PC-9 (cell line): Measurements from ENCODE around the gene GSN. TPM values are rescaled to one million over a fixed set of nuclear protein-coding genes. Genes with fewer than 3 reads are reported as not detected.

Experiments
- BruUV-seq: library from RNA; stranded (reverse); fragments of 400-500 nt; replicated peaks from 2 replicates; lab custom pipeline; 2021; lab: Mats Ljungman, UMichigan
- CTCF ChIA-PET: fragments of 300-600 bp; sonication (Branson Sonifier 250); formaldehyde crosslinking; loops from one replicate; lab custom pipeline; 2022; ENCODE audit warnings: antibody characterized with exemption; lab: Charles Lee
- POLR2A ChIA-PET: fragments of 300-600 bp; sonication (Branson Sonifier 250); formaldehyde crosslinking; loops from one replicate; lab custom pipeline; 2022; ENCODE audit warnings: antibody characterized with exemption; ENCODE audit not compliant: unreplicated experiment; lab: Charles Lee
- DNase-seq, 2 experiments: peaks; one replicate each; pipeline versions ENCODE4 v3.0.0 to v3.0.0-alpha.2; 2015 to 2022; ENCODE audit warnings: mixed read lengths in 1 of 2
- H2AFZ ChIP-seq: fragments of 200-600 bp; sonication (generic); 2 replicates; pipeline ENCODE4 v1.8.1; 2017; ENCODE audit warnings: antibody characterized with exemption
- H3F3A ChIP-seq: fragments of 200-600 bp; sonication (generic); 2 replicates; pipeline ENCODE4 v1.8.1; 2017; ENCODE audit warnings: antibody characterized with exemption, mild to moderate bottlenecking, low read depth; ENCODE audit not compliant: insufficient read depth
- H3K27ac ChIP-seq: fragments of 200-600 bp; sonication (generic); 2 replicates; pipeline ENCODE4 v1.6.1; 2016; ENCODE audit warnings: mixed run types
- H3K27me3 ChIP-seq: fragments of 200-600 bp; sonication (generic); 2 replicates; pipeline ENCODE4 v1.6.1; 2016; ENCODE audit warnings: low read depth, mixed run types; ENCODE audit not compliant: insufficient read depth
- H3K36me3 ChIP-seq: fragments of 200-600 bp; sonication (generic); 2 replicates; pipeline ENCODE4 v1.6.1; 2016; ENCODE audit warnings: low read depth, mixed run types
- H3K4me1 ChIP-seq: fragments of 200-600 bp; sonication (generic); replicated peaks from 2 replicates; pipeline ENCODE4 v1.6.1; 2016; ENCODE audit warnings: mixed run types; ENCODE audit not compliant: insufficient read depth
- H3K4me2 ChIP-seq: fragments of 200-600 bp; sonication (generic); 2 replicates; pipeline ENCODE4 v1.6.1; 2017; ENCODE audit warnings: mixed run types
- H3K4me3 ChIP-seq: fragments of 200-600 bp; sonication (generic); 2 replicates; pipeline ENCODE4 v1.6.1; 2016; ENCODE audit warnings: mixed run types
- H3K79me2 ChIP-seq: fragments of 200-600 bp; sonication (generic); 2 replicates; pipeline ENCODE4 v1.6.1; 2017; ENCODE audit warnings: low read depth, mixed run types
- H3K9me2 ChIP-seq: fragments of 200-600 bp; sonication (generic); 2 replicates; pipeline ENCODE4 v1.8.1; 2017; ENCODE audit warnings: mild to moderate bottlenecking; ENCODE audit not compliant: insufficient read depth
- H3K9me3 ChIP-seq: fragments of 200-600 bp; sonication (generic); 2 replicates; pipeline ENCODE4 v1.8.1; 2016; ENCODE audit warnings: low read depth; ENCODE audit not compliant: insufficient read depth
- H4K20me1 ChIP-seq: fragments of 200-600 bp; sonication (generic); 2 replicates; pipeline ENCODE4 v1.8.1; 2017; ENCODE audit not compliant: insufficient read depth
- EZH2 ChIP-seq: fragments of 200-600 bp; sonication (generic); IDR thresholded peaks from 2 replicates; pipeline ENCODE4 v1.8.0; 2017; ENCODE audit warnings: antibody characterized with exemption, low read depth
- intact Hi-C: fragments of 100-400 bp; cut with micrococcal nuclease; formaldehyde crosslinking; loops from one replicate; pipeline ENCODE4 v1.10.0; 2022; ENCODE audit not compliant: unreplicated experiment
- total RNA-seq: library from RNA; stranded (reverse); gene quantifications from 2 replicates; pipeline ENCODE4 v1.2.3, GENCODE V29; 2021
- TF ChIP-seq, protein P1 (sequence below): fragments of 200-600 bp; sonication (generic); conservative IDR thresholded peaks from 2 replicates; pipeline ENCODE4 v1.6.1; 2017; ENCODE audit warnings: mixed run types, antibody characterized with exemption, mild to moderate bottlenecking, moderate library complexity

GSN gene
- total RNA-seq, 1 experiment from 2014 or later, result 135 TPM

DNA sequence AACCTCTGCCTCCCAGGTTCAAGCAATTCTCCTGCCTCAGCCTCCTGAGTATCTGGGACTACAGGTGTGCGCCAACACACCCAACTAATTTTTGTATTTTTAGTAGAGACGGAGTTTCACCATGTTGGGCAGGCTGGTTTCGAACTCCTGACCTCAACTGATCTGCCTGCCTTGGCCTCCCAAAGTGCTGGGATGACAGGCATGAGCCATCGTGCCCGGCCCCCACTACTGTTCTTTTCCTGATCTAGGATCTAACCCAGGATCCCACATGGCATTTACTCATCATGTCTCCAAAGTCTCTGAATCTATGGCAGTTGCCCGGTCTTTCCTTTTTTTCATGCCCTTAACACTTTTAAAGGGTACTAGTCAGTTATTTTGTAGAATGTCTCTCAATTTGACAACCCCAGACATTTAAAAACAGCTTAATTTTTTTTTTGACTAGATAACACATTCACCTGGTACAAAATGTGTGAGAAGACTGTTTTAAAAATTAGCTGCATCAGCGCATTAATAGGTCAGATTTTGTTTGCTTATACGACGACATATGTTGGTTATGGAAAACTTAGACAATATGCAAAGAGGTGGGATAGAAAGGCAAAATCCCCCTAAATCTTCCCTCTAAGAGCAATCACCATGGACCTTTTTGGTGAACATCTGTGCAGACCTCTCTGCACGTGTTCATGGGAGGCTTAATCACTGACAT lies 55.6 kb downstream of the GSN start:
- intact Hi-C loops, result loop anchor here (2.0 to 5.0 kb wide), 2 partner anchors 175 to 566 kb away; partner anchors contain the start of gene GGTA1

DNA sequence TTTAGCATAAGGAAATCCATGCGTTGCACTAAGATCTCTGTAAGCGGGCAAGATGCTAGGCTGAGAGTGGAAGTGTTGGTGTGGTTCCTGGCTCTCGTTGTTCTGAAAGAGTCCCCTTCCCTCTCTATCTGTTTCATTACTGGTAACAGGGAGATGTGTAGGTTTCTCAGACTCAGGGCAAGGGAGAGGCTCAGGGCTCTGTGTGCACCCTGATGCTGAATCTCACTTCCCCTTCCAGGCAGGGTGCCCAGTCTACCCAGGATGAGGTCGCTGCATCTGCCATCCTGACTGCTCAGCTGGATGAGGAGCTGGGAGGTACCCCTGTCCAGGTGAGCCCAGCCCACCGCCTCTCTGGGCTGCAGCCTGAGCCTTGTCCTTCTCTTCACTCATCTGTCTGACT lies 56.4 kb downstream of the GSN start:
- ChIA-PET CTCF (no interaction called here), POLR2A (no interaction called here)
- Histone ChIP-seq H3K4me1 (peaks cover 15% of the 10 kb centered on the region), H3K4me3 (no peak overlapping the region), H3K9me2 (no peaks in the 10 kb centered on the region), H3F3A (peaks cover 14% of the 10 kb centered on the region; the same call in 1 of the 2 replicates), H2AFZ (no peak overlapping the region), H3K9me3 (no peaks in the 10 kb centered on the region), H3K79me2 (no peaks in the 10 kb centered on the region), H3K27ac (no peak overlapping the region), H3K27me3 (no peaks in the 10 kb centered on the region), H3K36me3 (no peaks in the 10 kb centered on the region), H3K4me2 (no peak overlapping the region), H4K20me1 (no peaks in the 10 kb centered on the region)
- no peak for DNase-seq
- no peak for TF ChIP-seq EZH2
- TF ChIP-seq, protein P1, sequence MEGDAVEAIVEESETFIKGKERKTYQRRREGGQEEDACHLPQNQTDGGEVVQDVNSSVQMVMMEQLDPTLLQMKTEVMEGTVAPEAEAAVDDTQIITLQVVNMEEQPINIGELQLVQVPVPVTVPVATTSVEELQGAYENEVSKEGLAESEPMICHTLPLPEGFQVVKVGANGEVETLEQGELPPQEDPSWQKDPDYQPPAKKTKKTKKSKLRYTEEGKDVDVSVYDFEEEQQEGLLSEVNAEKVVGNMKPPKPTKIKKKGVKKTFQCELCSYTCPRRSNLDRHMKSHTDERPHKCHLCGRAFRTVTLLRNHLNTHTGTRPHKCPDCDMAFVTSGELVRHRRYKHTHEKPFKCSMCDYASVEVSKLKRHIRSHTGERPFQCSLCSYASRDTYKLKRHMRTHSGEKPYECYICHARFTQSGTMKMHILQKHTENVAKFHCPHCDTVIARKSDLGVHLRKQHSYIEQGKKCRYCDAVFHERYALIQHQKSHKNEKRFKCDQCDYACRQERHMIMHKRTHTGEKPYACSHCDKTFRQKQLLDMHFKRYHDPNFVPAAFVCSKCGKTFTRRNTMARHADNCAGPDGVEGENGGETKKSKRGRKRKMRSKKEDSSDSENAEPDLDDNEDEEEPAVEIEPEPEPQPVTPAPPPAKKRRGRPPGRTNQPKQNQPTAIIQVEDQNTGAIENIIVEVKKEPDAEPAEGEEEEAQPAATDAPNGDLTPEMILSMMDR, result no peak
- BruUV-seq, result no TSS peak
- intact Hi-C loops, result loop anchor here (5.0 kb wide), 1 partner anchor 567 kb away; no protein-coding TSS in a partner anchor

More for the DNA sequence above, 55.6 kb downstream of the GSN start:
- Histone ChIP-seq H3F3A (peaks cover 14% of the 10 kb centered on the region; the same call in 1 of the 2 replicates), H4K20me1 (no peaks in the 10 kb centered on the region), H3K27me3 (no peaks in the 10 kb centered on the region), H3K4me3 (no peak overlapping the region), H3K79me2 (no peaks in the 10 kb centered on the region), H3K4me2 (no peak overlapping the region), H2AFZ (no peak overlapping the region), H3K36me3 (no peaks in the 10 kb centered on the region), H3K27ac (no peak overlapping the region), H3K9me2 (no peaks in the 10 kb centered on the region), H3K9me3 (no peaks in the 10 kb centered on the region), H3K4me1 (peaks cover 15% of the 10 kb centered on the region)
- TF ChIP-seq, protein P1, result no peak
- no peak for TF ChIP-seq EZH2
- DNase-seq, result no peak
- CTCF ChIA-PET, result interaction anchor here (0.6 kb wide), 1 partner anchor 296 kb away, joined by 3 read pairs; no protein-coding TSS in a partner anchor
- no TSS peak for BruUV-seq
- POLR2A ChIA-PET, result no interaction called here

DNA sequence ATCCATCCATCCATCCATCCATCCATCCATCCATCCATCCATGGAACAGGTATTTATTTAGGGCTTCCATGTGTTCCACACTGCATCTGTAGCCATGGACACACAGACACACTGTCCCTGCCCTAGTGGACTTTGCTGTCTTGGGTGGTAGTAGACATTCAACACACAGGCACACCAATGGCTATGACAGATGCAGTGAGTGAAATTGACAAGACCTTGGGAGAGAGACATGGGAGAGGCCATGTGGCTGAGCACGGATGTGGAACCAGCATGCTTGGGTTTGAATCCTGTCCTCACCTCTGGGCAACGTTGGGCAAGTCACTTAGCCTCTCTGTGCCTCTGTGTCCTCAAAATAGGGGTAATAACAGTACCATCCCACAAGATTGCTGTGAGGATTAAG lies 56.8 kb downstream of the GSN start:
- no peak overlapping the region for H3K27ac ChIP-seq
- CTCF ChIA-PET, result no interaction called here
- H3K4me1 ChIP-seq, result peaks cover 15% of the 10 kb centered on the region
- no peak overlapping the region for H2AFZ ChIP-seq
- intact Hi-C loops, result loop anchor here (5.0 kb wide), 1 partner anchor 567 kb away; no protein-coding TSS in a partner anchor
- no peaks in the 10 kb centered on the region for H3K9me3 ChIP-seq
- H3K9me2 ChIP-seq, result no peaks in the 10 kb centered on the region
- H3K36me3 ChIP-seq, result no peaks in the 10 kb centered on the region
- no peaks in the 10 kb centered on the region for H3K79me2 ChIP-seq
- TF ChIP-seq EZH2, result no peak
- TF ChIP-seq, protein P1, result no peak
- H3K4me3 ChIP-seq, result no peak overlapping the region
- no peak overlapping the region for H3K4me2 ChIP-seq
- DNase-seq, result no peak
- POLR2A ChIA-PET, result no interaction called here
- H3F3A ChIP-seq, result peaks cover 11% of the 10 kb centered on the region; the same call in 1 of the 2 replicates
- no TSS peak for BruUV-seq
- no peaks in the 10 kb centered on the region for H3K27me3 ChIP-seq
- no peaks in the 10 kb centered on the region for H4K20me1 ChIP-seq
